Panc1 (cell line): ENCODE results near the gene CELF1. TPM values are rescaled to one million over a fixed set of nuclear protein-coding genes. Genes with fewer than 3 reads are reported as not detected.
"Not testable (repeated sequence)": the region's sequence is repeated elsewhere in the genome, so short reads cannot be mapped to it uniquely, and the experiment has no call there.

Experiments
- ATAC-seq: fragments of 200-7000 bp; cut with Tn5 transposase; 2 replicates; pipeline ENCODE4 v1.9.1; 2020; ENCODE audit warnings: mild to moderate bottlenecking, moderate library complexity
- BruUV-seq: library from RNA; stranded (reverse); fragments of 400-500 nt; replicated peaks from 2 replicates; lab custom pipeline; 2021; lab: Mats Ljungman, UMichigan
- CTCF ChIA-PET: fragments of 300-600 bp; sonication (Branson Sonifier 250); formaldehyde crosslinking; loops from one replicate; lab custom pipeline; 2022; ENCODE audit warnings: antibody characterized with exemption; lab: Charles Lee
- POLR2A ChIA-PET: fragments of 300-600 bp; sonication (Branson Sonifier 250); formaldehyde crosslinking; loops from one replicate; lab custom pipeline; 2022; ENCODE audit warnings: antibody characterized with exemption; lab: Charles Lee
- DNase-seq: peaks from one replicate; pipeline ENCODE4 v3.0.0-alpha.2; 2010; ENCODE audit warnings: low read depth, low spot score
- H3K27ac ChIP-seq: 2 replicates; pipeline ENCODE4 v1.5.1; 2011; ENCODE audit warnings: mild to moderate bottlenecking, low read length, inconsistent platforms
- H3K27me3 ChIP-seq: fragments of 200-500 bp; sonication (Bioruptor generic); 2 replicates; pipeline ENCODE4 v1.6.0; 2014; ENCODE audit warnings: low read length, inconsistent platforms; ENCODE audit not compliant: control insufficient read depth, insufficient read depth
- H3K36me3 ChIP-seq: fragments of 200-500 bp; sonication (Bioruptor generic); 2 replicates; pipeline ENCODE4 v1.5.1; 2014; ENCODE audit warnings: inconsistent platforms, mild to moderate bottlenecking, low read length, moderate library complexity; ENCODE audit not compliant: control insufficient read depth, insufficient read depth
- H3K4me1 ChIP-seq: 2 replicates; pipeline ENCODE4 v1.5.1; 2011; ENCODE audit warnings: inconsistent platforms, mild to moderate bottlenecking, low read length, moderate library complexity; ENCODE audit not compliant: control insufficient read depth, insufficient read depth
- H3K4me3 ChIP-seq, 2 experiments: 2 replicates each; pipeline ENCODE4 v1.5.1; 2011 to 2012; ENCODE audit warnings: low read depth in 2 of 2, low read length in 2 of 2, mild to moderate bottlenecking in 2 of 2, inconsistent platforms in 1 of 2, moderate library complexity in 1 of 2
- H3K9me3 ChIP-seq: fragments of 200-500 bp; sonication (Bioruptor generic); 2 replicates; pipeline ENCODE4 v1.5.1; 2014; ENCODE audit warnings: low read depth, mild to moderate bottlenecking, inconsistent platforms, low read length, moderate library complexity; ENCODE audit not compliant: control insufficient read depth, insufficient read depth
- CTCF ChIP-seq: fragments of 450-650 bp; IDR thresholded peaks from 2 replicates; pipeline ENCODE4 v1.5.1; 2017; ENCODE audit warnings: mild to moderate bottlenecking
- POLR2AphosphoS5 ChIP-seq: IDR thresholded peaks from 2 replicates; pipeline ENCODE4 v1.6.1; 2012; ENCODE audit warnings: mild to moderate bottlenecking, low read depth, low read length, moderate library complexity
- SIN3A ChIP-seq: IDR thresholded peaks from 2 replicates; pipeline ENCODE4 v1.6.1; 2012; ENCODE audit warnings: low read depth, mild to moderate bottlenecking, low read length, moderate library complexity, borderline replicate concordance; ENCODE audit not compliant: insufficient read depth
- TCF7L2 ChIP-seq: IDR thresholded peaks from 2 replicates; pipeline ENCODE4 v1.6.1; 2011; ENCODE audit warnings: mild to moderate bottlenecking, low read depth, low read length, inconsistent platforms
- in situ Hi-C: cut with HindIII; loops from 2 replicates; pipeline ENCODE4 v1.10.0; 2016; ENCODE audit warnings: low sequenced_read_pairs, low pct_unique_long_range_greater_than_20kb
- intact Hi-C: fragments of 100-400 bp; cut with micrococcal nuclease; formaldehyde crosslinking; loops from one replicate; pipeline ENCODE4 v1.10.0; 2022; ENCODE audit not compliant: unreplicated experiment
- total RNA-seq: library from RNA; stranded (reverse); gene quantifications from one replicate; pipeline ENCODE4 v1.2.1, GENCODE V29; 2021; ENCODE audit not compliant: unreplicated experiment
- TF ChIP-seq, protein P1 (sequence below), 2 experiments: IDR thresholded peaks; 2 replicates each; pipeline ENCODE4 v1.6.1; 2011 to 2012; ENCODE audit warnings: low read depth in 2 of 2, control low read depth in 1 of 2, low read length in 1 of 2, mild to moderate bottlenecking in 1 of 2, moderate library complexity in 1 of 2; ENCODE audit not compliant: insufficient read depth in 1 of 2

Gene CELF1
- total RNA-seq, 1 experiment from 2014 or later: 160 TPM

- H3K27ac ChIP-seq: no peak overlapping the region
- TF ChIP-seq CTCF (no peak), SIN3A (no peak), POLR2AphosphoS5 (no peak)
- TF ChIP-seq, protein P1, sequence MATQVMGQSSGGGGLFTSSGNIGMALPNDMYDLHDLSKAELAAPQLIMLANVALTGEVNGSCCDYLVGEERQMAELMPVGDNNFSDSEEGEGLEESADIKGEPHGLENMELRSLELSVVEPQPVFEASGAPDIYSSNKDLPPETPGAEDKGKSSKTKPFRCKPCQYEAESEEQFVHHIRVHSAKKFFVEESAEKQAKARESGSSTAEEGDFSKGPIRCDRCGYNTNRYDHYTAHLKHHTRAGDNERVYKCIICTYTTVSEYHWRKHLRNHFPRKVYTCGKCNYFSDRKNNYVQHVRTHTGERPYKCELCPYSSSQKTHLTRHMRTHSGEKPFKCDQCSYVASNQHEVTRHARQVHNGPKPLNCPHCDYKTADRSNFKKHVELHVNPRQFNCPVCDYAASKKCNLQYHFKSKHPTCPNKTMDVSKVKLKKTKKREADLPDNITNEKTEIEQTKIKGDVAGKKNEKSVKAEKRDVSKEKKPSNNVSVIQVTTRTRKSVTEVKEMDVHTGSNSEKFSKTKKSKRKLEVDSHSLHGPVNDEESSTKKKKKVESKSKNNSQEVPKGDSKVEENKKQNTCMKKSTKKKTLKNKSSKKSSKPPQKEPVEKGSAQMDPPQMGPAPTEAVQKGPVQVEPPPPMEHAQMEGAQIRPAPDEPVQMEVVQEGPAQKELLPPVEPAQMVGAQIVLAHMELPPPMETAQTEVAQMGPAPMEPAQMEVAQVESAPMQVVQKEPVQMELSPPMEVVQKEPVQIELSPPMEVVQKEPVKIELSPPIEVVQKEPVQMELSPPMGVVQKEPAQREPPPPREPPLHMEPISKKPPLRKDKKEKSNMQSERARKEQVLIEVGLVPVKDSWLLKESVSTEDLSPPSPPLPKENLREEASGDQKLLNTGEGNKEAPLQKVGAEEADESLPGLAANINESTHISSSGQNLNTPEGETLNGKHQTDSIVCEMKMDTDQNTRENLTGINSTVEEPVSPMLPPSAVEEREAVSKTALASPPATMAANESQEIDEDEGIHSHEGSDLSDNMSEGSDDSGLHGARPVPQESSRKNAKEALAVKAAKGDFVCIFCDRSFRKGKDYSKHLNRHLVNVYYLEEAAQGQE (IDR thresholded peaks at IDR 0.05; ENCODE audit: insufficient read depth in 1 of 2, low read depth in 2 of 2, low read length in 1 of 2): no peak
- POLR2A ChIA-PET: no interaction called here
- no peaks in the 10 kb centered on the region for H3K9me3 ChIP-seq
- H3K36me3 ChIP-seq: no peaks in the 10 kb centered on the region
- no peak overlapping the region for H3K4me3 ChIP-seq
- no peak for ATAC-seq
- no peak for DNase-seq
- no TSS peak for BruUV-seq
- CTCF ChIA-PET: no interaction called here
- intact Hi-C loops: no loop called here
- no peaks in the 10 kb centered on the region for H3K27me3 ChIP-seq
- peaks cover 20% of the 10 kb centered on the region for H3K4me1 ChIP-seq
- in situ Hi-C loops: no loop called here
These were observed 23.0 kb downstream of the CELF1 start for GRCh38 chr11:47529951-47530350.

GRCh38 chr11:47527186-47527585 lies 25.7 kb downstream of the CELF1 start:
- Histone ChIP-seq H3K9me3 (no peaks in the 10 kb centered on the region), H3K36me3 (no peaks in the 10 kb centered on the region), H3K27ac (no peak overlapping the region), H3K4me3 (no peak overlapping the region), H3K27me3 (no peaks in the 10 kb centered on the region), H3K4me1 (peaks cover 34% of the 10 kb centered on the region)
- CTCF ChIA-PET: no interaction called here
- ATAC-seq: no peak
- no peak for DNase-seq
- no TSS peak for BruUV-seq
- in situ Hi-C loops (no loop called here), intact Hi-C loops (no loop called here)
- POLR2A ChIA-PET: no interaction called here
- no peak for TF ChIP-seq SIN3A
- no peak for TF ChIP-seq POLR2AphosphoS5
- TF ChIP-seq TCF7L2: no peak
- no peak for TF ChIP-seq CTCF
- TF ChIP-seq, protein P1 (IDR thresholded peaks at IDR 0.05; ENCODE audit: insufficient read depth in 1 of 2, low read depth in 2 of 2, low read length in 1 of 2): no peak

DNA sequence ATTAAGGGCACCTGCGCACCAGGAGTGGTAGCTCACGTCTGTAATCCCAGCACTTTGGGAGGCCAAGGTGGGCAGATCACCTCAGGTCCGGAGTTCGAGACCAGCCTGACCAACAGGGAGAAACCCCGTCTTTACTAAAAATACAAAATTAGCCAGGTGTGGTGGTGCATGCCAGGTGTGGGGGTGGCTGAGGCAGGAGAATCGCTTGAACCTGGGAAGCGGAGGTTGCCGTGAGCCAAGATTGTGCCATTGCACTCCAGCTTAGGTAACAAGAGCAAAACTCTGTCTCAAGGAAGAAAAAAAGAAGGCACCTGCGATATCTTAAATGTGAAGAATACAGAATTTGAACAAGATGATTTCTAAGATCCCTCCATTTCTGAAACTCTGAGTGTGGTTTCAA lies 26.9 kb downstream of the CELF1 start:
- H3K36me3 ChIP-seq, BruUV-seq, DNase-seq, intact Hi-C loops, ATAC-seq, H3K27me3 ChIP-seq, in situ Hi-C loops, CTCF ChIA-PET, POLR2A ChIA-PET, H3K4me3 ChIP-seq, H3K9me3 ChIP-seq, H3K27ac ChIP-seq: not testable (repeated sequence)
- peaks cover 38% of the 10 kb centered on the region for H3K4me1 ChIP-seq
